Testis (tissue), 2 donors: ENCODE measurements around the gene TTLL8.

Experiments
- POLR2A ChIP-seq: fragments of 450-650 bp; IDR thresholded peaks from one replicate; pipeline ENCODE4 v1.6.1; 2017; ENCODE audit warnings: antibody characterized with exemption, mild to moderate bottlenecking, moderate library complexity
- TF ChIP-seq, protein P1 (sequence below), 3 experiments: fragments of 450-650 bp in 2 of 3; fragments of 200-600 bp in 1 of 3; sonication (generic) in 1 of 3; IDR thresholded peaks; one replicate each; pipeline ENCODE4 v1.5.1; 2016 to 2019; ENCODE audit warnings: antibody characterized with exemption in 3 of 3, mild to moderate bottlenecking in 2 of 3, moderate library complexity in 1 of 3

DNA sequence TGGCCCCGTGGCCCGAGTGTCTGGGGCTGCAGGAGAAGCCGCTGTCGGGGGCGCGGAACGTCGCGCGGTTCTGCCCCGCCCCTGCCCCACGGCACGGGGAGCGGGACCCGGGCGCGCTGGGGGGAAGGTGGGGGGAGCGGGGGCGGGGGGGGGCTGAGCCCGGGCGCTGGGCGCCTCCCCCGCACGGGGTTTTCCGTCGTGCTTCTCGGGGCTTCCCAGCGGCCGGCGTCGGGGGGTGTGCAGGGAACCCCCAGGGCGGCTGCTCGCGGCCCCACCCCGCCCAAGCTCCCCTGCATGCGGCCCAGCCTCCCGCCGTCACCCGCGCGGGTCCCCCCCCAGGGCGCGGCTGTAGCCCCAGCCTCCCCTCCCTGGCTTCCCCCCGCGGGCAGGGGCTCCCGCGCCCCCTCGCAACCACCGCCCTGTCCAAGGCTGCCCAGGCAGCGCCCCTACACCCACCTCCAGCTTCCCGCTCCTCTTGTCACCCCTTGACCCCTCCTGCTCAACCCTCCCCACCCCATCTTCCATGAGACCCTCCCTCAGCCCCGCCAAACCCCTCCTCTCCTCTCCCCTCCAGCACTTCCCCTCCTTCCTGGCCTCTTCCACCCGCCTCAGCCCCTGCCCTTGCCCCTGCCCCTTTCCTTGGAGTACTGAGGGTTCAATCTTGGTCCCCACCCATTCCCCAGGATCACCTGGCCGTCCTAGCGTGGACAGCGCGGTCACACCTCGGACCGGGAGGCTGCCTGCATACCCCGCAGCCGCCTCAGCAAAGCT lies 47.2 kb downstream of the TTLL8 start:
- TF ChIP-seq, protein P1, sequence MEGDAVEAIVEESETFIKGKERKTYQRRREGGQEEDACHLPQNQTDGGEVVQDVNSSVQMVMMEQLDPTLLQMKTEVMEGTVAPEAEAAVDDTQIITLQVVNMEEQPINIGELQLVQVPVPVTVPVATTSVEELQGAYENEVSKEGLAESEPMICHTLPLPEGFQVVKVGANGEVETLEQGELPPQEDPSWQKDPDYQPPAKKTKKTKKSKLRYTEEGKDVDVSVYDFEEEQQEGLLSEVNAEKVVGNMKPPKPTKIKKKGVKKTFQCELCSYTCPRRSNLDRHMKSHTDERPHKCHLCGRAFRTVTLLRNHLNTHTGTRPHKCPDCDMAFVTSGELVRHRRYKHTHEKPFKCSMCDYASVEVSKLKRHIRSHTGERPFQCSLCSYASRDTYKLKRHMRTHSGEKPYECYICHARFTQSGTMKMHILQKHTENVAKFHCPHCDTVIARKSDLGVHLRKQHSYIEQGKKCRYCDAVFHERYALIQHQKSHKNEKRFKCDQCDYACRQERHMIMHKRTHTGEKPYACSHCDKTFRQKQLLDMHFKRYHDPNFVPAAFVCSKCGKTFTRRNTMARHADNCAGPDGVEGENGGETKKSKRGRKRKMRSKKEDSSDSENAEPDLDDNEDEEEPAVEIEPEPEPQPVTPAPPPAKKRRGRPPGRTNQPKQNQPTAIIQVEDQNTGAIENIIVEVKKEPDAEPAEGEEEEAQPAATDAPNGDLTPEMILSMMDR (IDR thresholded peaks at IDR 0.05), result no peak
- no peak for TF ChIP-seq POLR2A
